ENCODE results near the gene IRF4. TPM values are rescaled to one million over a fixed set of nuclear protein-coding genes. Genes with fewer than 3 reads are reported as not detected.
A peak's percentile ranks its signal among the peaks of the same experiment; 100 is the strongest.

Gene IRF4
- total and polyA plus RNA-seq, 2 donors (not counting 1 experiment from before 2014, with no cell fraction given) = 75.7 to 142 TPM

GRCh38 chr6:361411-362132 lies 30.0 kb upstream of the IRF4 start:
- ATAC-seq (ENCODE audit: low read depth) (no peak), DNase-seq (no peak)
- H3K4me1 ChIP-seq (ENCODE audit: control insufficient read depth in 2 of 2, insufficient read depth in 2 of 2, low read length in 2 of 2) = peaks cover 53 to 75% of the 10 kb centered on the region in 2 donors
- H3K9me3 ChIP-seq (ENCODE audit: control extremely low read depth in 1 of 3, control insufficient read depth in 2 of 3, insufficient read depth in 1 of 3, low read length in 2 of 3) = peaks cover 0 to 37% (median 0%) of the 10 kb centered on the region in 3 donors
- H3K9me3 Mint-ChIP-seq (ENCODE audit: insufficient read depth) = no peaks in the 10 kb centered on the region
- no peak overlapping the region for H2AFZ ChIP-seq (ENCODE audit: insufficient read depth, low read depth, low read length, poor library complexity, severe bottlenecking)
- H3K27me3 Mint-ChIP-seq = peaks cover 4% of the 10 kb centered on the region
- no peak overlapping the region for H3K27ac ChIP-seq (ENCODE audit: low read length in 2 of 2)
- WGBS (ENCODE audit: insufficient coverage) = 86% methylated on average over 13 of the region's 16 CpGs
- peaks cover 81% of the 10 kb centered on the region for H3K4me1 Mint-ChIP-seq
- H3K4me3 ChIP-seq (ENCODE audit: control extremely low read depth in 1 of 5, extremely low read depth in 1 of 5, insufficient read depth in 1 of 5, low read depth in 2 of 5, low read length in 4 of 5) = no peak overlapping the region
- TF ChIP-seq CTCF (IDR thresholded peaks at IDR 0.05) = no peak
- intact Hi-C loops (cut with micrococcal nuclease) = no loop called here
- no peak overlapping the region for H3K9ac ChIP-seq (ENCODE audit: low read length)
- POLR2A ChIA-PET = no interaction called here
- no peak overlapping the region for H3K4me2 ChIP-seq (replicated peaks; ENCODE audit: low read depth, low read length, poor library complexity, severe bottlenecking)
- H3K27ac Mint-ChIP-seq = peak overlapping the region; percentile 46
- CTCF ChIA-PET = interaction anchor here (0.7 to 2.0 kb wide), 6 partner anchors 9 to 172 kb away, joined by 3 to 4 read pairs (median 4); no protein-coding TSS in a partner anchor
- no peaks in the 10 kb centered on the region for H4K20me1 ChIP-seq (ENCODE audit: control insufficient read depth, insufficient read depth, low read length, poor library complexity, severe bottlenecking)
- no peaks in the 10 kb centered on the region for H3K36me3 ChIP-seq (replicated peaks in 1 of 2; ENCODE audit: control extremely low read depth in 1 of 2, control insufficient read depth in 1 of 2, extremely low read depth in 1 of 2, insufficient read depth in 2 of 2, low read length in 1 of 2)
- peak overlapping the region; percentile 6 for H3K4me3 Mint-ChIP-seq
- no peaks in the 10 kb centered on the region for H3K27me3 ChIP-seq (replicated peaks in 1 of 4; ENCODE audit: control extremely low read depth in 1 of 4, control insufficient read depth in 3 of 4, insufficient read depth in 4 of 4, low read length in 3 of 4)
- no peaks in the 10 kb centered on the region for H3K79me2 ChIP-seq (ENCODE audit: control insufficient read depth, insufficient read depth, low read length)

DNA sequence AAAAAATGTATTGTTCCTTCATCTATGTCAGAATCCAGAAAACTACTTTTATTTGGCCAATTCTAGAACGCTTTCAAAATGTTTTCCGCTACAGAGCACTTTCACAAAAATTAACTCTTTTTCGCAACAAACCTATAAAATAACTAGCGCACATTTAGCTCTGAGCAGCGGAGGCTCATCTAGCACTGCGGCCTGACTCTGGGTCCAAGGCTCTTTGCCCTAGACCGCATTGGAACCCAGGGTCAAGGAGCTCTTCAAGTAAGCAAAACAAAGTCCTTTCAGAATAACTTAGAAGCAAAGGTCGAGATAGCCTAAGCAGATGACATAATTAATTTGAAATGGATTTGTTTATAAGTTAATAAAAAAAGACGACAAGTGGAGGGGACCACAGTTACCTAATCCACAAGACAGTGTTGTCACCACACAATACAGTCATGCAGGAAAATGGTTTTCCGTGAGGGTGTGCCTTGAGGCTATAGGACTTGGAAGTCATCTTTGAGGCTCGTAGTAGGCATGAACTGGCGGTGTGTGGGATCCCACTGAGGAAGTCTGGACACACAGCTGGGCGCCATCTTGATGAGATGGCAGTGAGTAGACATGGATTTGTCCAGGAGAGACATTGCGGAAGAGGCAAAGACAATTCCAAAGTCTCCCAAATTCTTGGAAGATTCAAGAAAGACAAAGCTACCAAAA lies 29.2 kb upstream of the IRF4 start:
- peaks cover 0 to 29% (median 0%) of the 10 kb centered on the region in 3 donors for H3K9me3 ChIP-seq (ENCODE audit: control extremely low read depth in 1 of 3, control insufficient read depth in 2 of 3, insufficient read depth in 1 of 3, low read length in 2 of 3)
- ChIA-PET CTCF (interaction anchor here (0.7 to 2.0 kb wide), 2 partner anchors 10 to 14 kb away, joined by 4 read pairs; no protein-coding TSS in a partner anchor), POLR2A (no interaction called here)
- no peak for ATAC-seq (ENCODE audit: low read depth)
- Mint-ChIP-seq H3K4me1 (peaks cover 79% of the 10 kb centered on the region), H3K4me3 (no peak overlapping the region), H3K27me3 (peaks cover 7% of the 10 kb centered on the region), H3K27ac (no peak overlapping the region), H3K9me3 (ENCODE audit: insufficient read depth) (no peaks in the 10 kb centered on the region)
- intact Hi-C loops (cut with micrococcal nuclease) = no loop called here
- no peaks in the 10 kb centered on the region for H3K79me2 ChIP-seq (ENCODE audit: control insufficient read depth, insufficient read depth, low read length)
- no peak overlapping the region for H3K27ac ChIP-seq (ENCODE audit: low read length in 2 of 2)
- H2AFZ ChIP-seq (ENCODE audit: insufficient read depth, low read depth, low read length, poor library complexity, severe bottlenecking) = no peak overlapping the region
- 88% methylated on average over 12 of the region's 14 CpGs for WGBS (ENCODE audit: insufficient coverage)
- H3K36me3 ChIP-seq (replicated peaks in 1 of 2; ENCODE audit: control extremely low read depth in 1 of 2, control insufficient read depth in 1 of 2, extremely low read depth in 1 of 2, insufficient read depth in 2 of 2, low read length in 1 of 2) = no peaks in the 10 kb centered on the region
- H3K9ac ChIP-seq (ENCODE audit: low read length) = no peak overlapping the region
- no peak for DNase-seq
- no peak for TF ChIP-seq EZH2 (IDR thresholded peaks at IDR 0.05; ENCODE audit: borderline replicate concordance, insufficient read depth, low read depth, low read length, poor library complexity, severe bottlenecking)
- no peak for TF ChIP-seq CTCF (IDR thresholded peaks at IDR 0.05)
- no peaks in the 10 kb centered on the region for H4K20me1 ChIP-seq (ENCODE audit: control insufficient read depth, insufficient read depth, low read length, poor library complexity, severe bottlenecking)
- H3K4me2 ChIP-seq (replicated peaks; ENCODE audit: low read depth, low read length, poor library complexity, severe bottlenecking) = no peak overlapping the region
- no peaks in the 10 kb centered on the region for H3K27me3 ChIP-seq (replicated peaks in 1 of 4; ENCODE audit: control extremely low read depth in 1 of 4, control insufficient read depth in 3 of 4, insufficient read depth in 4 of 4, low read length in 3 of 4)
- no peak overlapping the region for H3K4me3 ChIP-seq (ENCODE audit: control extremely low read depth in 1 of 5, extremely low read depth in 1 of 5, insufficient read depth in 1 of 5, low read depth in 2 of 5, low read length in 4 of 5)
- H3K4me1 ChIP-seq (ENCODE audit: control insufficient read depth in 2 of 2, insufficient read depth in 2 of 2, low read length in 2 of 2) = peaks cover 45 to 67% of the 10 kb centered on the region in 2 donors

Measured in B cell (primary cell).